Occipital lobe (tissue), 2 donors: ENCODE measurements around the gene FUS. TPM values are rescaled to one million over a fixed set of nuclear protein-coding genes. Genes with fewer than 3 reads are reported as not detected.
"Not testable (repeated sequence)": the region's sequence is repeated elsewhere in the genome, so short reads cannot be mapped to it uniquely, and the experiment has no call there.

Experiments
- DNase-seq: peaks from one replicate; lab custom pipeline; 2025; lab: John Stamatoyannopoulos, UW
- total RNA-seq: library from RNA; depleted of rRNA; stranded (reverse); fragments of >200 nt; gene quantifications from one replicate; pipeline ENCODE4 v1.2.3, GENCODE V29; 2014

The FUS gene
- total RNA-seq, 1 donor from 2014 or later: 50.4 TPM

DNA sequence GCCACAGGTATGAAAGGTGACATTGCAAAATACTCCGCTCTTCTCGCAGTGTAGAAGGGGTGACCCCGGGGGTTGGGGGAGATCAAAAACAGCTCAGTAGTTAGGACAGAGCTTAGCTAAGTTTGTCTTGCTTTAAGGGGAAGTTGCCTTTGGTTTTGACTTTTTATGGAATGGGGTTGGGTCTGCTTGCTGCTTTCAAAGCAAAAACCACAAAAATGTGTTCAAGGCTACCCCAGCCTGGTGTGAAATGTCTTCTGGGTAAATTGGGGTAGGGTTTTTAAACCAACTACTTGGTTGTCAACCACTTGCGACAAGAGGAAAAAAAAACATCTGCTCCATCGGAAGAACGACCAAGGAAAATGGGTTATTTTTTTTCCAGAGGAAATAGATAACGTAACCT is 6.2 kb downstream of the FUS start:
- DNase-seq: no peak

DNA sequence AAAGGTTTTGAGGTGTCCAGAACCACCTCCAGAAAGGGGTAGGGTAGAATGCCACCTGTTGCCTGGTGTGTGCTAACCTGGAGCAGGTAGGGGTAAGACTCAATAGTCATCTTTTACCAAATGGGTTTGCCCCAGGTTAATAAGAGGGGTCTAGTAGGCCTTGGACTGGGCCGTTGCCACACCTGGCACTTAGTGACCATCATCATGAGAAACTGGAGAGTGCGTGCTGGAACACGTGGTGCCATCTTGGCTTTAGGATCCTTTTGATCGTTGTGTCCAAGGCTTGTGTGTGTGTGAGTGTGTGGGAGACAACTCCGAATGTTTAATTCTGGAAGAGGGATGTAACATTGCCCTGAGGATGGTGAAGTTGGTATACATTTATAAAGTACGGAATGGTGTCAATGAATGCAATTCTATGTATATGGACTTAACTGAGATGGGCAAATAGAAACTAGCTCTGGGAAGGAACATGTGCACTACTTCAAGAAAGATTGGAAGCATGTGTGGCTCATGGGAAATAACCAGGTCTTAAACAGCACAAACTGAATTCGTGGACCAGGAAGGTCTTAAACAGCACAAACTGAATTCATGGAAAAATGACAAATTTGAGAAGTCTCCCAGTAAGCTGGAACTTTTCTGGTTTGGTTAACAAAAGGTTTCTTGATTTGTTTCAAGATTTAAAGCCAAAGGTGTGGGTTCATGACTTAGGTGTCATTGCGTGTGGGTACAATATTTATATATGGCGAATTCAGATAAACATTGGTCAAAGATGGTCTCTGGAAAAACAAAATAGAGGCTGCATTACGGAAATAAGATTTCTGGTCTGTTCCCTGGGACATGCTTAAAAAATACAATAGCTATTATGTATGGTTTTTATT is 7.2 kb downstream of the FUS start:
- DNase-seq: no peak

DNA sequence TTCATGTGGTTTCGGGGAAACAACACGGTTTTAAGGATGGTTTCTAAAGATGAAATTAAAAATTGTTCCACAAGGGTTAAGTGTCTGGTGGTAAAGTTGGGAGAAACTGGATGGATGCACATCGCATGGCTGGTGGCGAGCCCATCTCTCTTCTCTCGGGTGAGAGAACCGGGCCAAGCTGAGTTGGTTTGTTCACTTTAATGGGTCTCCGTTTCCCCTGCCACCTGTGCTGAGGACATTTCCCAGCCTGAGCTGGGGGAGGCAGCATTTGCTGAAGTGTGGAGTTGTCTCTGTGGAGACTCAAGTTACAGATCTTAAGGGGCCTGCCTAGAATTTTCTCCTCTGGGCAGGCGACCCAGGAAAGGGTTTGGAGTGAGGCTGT is 7.9 kb downstream of the FUS start:
- DNase-seq: no peak

DNA sequence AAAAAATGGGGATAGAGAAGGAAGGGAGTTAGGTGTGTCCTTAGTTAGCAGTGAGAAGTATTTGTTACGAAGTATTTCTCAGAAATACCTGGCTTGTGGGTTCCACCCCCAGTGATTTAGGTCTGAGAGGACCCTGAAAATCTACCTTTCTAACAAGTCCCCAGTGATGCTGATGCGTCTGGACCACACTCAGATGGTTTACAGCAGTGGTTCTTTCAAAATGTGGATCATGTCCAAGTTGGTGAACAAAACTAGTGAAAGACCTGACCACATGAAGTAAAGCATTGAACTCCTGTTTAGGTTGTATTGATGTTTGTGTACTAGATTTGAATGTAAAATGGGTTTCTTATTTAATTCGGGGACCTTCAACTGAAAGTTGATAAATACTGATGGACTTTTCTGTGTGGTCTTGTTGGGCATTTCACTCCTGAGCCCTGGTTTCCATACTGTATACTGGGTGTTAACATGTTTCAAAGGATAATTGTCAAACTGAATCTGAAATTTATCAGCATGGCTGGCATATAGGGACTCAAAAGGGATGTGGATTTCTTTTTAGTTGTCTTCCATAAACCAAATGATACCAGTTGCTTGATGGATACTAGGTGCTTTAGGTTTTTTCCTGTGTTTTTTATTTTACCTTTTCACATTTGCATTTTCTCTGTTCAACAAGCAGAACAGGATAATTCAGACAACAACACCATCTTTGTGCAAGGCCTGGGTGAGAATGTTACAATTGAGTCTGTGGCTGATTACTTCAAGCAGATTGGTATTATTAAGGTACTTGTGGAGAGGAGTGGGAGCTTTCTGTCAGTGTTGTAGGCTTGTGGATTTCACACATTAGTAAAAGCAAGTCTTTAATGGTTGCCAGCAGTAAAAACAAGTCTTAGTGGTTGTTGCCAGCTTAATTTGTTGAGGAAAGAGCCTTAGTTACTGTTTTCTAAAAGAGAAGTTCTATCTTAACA is 8.8 kb downstream of the FUS start:
- DNase-seq: no peak

DNA sequence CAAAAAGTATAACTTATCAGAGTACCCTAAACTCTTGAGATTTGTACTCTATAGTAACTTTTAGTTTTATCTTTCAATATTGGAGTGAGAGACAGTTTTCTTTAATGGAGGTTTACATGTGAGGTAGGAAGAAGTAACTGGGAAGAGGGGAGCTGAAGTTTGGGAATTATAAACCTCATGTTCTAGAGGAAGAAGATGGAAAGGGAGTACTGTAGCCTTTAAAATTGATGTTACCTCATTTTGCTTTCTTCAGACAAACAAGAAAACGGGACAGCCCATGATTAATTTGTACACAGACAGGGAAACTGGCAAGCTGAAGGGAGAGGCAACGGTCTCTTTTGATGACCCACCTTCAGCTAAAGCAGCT is 9.5 kb downstream of the FUS start:
- DNase-seq: no peak

DNA sequence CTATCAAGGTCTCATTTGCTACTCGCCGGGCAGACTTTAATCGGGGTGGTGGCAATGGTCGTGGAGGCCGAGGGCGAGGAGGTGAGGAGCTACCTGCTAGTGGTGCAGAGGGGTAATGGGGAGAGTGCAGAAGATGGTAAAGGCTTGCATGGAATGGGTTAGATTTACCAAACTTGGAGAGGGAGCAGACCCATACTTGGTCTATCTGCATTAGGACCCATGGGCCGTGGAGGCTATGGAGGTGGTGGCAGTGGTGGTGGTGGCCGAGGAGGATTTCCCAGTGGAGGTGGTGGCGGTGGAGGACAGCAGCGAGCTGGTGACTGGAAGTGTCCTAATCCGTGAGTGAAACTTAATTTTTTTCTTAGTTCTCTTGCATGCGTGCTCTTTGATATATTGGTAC is 10.1 kb downstream of the FUS start:
- DNase-seq: no peak

DNA sequence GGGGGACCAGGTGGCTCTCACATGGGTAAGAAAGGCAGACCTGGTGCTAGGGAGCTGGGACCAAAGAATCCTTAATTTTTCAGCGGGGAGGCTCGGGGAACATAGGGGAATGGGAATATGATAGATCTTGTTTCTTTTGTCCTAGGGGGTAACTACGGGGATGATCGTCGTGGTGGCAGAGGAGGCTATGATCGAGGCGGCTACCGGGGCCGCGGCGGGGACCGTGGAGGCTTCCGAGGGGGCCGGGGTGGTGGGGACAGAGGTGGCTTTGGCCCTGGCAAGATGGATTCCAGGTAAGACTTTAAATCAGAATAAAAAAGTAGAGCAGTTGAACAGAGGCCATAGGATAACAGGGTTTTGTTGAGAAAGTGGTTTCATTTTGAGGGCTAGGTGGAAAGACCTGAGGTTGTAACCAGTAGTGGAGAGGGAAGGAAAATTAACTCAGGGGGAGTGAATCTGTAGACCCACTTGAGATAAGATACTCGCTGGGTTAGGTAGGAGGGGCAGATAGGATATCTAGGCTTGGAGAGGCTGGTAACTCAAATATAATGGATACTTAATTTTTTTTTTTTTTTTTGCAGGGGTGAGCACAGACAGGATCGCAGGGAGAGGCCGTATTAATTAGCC is 11.0 kb downstream of the FUS start:
- DNase-seq: no peak

DNA sequence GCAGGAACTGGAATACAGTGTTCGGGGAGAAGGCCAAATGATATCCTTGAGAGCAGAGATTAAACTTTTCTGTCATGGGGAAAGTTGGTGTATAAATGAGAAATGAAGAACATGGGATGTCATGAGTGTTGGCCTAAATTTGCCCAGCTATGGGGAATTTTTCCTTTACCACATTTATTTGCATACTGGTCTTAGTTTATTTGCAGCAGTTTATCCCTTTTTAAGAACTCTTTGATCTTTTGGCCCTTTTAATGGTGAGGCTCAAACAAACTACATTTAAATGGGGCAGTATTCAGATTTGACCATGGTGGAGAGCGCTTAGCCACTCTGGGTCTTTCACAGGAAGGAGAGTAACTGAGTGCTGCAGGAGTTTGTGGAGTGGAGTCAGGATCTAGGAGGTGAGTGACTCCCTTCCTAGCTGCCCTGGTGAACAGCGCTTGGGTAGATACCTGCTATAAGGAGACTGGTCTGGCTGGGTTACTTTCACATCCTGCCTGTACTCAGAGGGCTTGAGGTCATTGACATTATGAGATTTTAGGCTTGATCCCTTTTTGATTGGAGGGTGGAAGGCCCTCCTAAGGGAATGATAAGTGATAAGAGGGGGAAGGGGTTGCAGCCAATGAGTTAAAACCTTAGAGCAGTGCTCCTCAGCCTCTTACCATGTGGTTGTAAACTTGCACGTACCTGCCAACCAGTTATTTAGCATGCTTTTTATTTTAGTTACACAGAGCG is 11.9 kb downstream of the FUS start:
- no peak for DNase-seq

DNA sequence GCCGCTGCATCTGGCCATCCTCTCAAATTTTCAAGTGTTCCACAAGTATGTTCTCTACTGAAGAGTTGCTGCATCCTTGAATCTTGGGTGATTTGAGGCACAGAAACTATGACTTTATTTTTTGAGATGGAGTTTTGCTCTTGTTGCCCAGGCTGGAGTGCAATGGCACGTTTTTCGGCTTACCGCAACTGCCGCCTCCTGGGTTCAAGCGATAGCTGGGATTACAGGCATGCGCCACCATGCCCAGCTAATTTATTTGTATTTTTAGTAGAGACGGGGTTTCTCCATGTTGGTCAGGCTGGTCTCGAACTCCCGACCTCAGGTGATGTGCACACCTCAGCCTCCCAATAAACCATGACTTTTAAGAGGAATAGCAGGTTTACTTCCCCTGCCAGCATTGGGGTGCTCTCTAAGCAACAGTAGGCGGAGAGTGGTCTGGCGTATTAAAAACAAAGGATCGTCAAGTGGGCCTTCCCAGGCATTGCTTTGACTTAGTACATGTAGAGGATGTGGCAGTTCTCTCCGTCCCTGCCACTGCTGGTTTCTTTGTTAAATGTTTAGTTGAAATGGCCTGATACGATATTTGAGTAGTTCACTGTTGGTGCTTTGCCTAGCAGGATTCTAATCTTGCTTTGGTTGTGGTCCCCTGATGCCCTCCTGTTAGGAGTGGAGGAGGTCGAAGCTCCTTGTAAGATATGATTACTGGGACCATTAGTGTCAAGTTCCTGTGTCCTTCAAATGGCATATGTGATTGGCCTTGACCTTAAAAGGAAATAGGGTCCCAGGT is 13.1 kb downstream of the FUS start:
- DNase-seq: no peak

DNA sequence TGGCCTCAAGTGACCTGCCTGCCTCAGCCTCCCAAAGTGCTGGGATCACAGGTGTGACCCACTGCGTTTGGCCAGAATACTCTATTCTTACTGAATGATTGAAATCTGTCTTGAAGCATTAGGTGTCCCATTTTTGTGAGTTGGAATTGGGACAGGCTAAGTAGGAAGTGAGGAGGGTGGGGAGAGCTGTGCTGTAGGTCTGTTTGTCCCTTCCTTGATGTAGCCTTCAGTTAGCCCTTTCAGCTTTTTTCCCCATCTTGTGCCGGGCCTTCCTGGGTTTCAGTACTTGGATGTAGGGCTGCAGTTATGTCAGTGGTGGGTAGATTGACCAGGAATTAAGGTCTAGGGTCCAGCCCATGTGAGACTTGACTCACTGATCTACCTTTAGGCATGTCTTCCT is 13.9 kb downstream of the FUS start:
- DNase-seq: no peak

DNA sequence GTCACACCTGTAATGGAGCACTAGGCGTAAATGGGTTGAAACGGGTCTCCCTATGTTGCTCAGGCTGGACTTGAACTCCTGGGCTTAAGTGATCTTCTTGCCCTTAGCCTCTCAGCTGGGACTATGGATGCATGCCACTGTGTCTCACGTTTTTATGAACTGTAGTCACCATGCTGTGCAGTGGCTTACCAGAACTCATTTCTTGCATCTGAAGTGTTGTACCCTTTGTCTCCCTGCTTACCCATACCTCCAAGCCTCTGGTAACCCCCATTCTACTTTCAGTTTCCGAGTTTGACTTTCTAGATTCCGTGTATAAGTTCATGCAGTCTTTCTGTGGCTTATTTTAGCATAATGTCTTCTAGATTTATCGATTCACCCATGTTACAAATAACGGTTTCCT is 15.0 kb downstream of the FUS start:
- no peak for DNase-seq

DNA sequence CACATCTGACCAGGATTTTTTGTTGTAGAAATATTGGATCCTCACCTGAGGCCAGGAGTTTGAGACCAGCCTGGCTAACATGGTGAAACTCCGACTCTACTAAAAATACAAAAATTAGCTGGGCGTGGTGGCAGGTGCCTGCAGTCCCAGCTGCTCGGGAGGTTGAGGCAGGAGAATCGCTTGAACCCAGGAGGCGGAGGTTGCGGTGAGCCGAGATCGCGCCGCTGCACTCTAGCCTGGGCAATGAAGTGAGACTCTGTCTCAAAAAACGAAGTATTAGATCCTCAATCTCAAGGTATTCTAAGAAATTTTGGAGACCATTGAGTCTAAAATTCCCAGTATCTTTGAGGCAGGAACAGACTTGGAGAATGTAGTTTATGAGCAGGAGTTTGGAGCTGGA is 15.9 kb downstream of the FUS start:
- not testable (repeated sequence) for DNase-seq

DNA sequence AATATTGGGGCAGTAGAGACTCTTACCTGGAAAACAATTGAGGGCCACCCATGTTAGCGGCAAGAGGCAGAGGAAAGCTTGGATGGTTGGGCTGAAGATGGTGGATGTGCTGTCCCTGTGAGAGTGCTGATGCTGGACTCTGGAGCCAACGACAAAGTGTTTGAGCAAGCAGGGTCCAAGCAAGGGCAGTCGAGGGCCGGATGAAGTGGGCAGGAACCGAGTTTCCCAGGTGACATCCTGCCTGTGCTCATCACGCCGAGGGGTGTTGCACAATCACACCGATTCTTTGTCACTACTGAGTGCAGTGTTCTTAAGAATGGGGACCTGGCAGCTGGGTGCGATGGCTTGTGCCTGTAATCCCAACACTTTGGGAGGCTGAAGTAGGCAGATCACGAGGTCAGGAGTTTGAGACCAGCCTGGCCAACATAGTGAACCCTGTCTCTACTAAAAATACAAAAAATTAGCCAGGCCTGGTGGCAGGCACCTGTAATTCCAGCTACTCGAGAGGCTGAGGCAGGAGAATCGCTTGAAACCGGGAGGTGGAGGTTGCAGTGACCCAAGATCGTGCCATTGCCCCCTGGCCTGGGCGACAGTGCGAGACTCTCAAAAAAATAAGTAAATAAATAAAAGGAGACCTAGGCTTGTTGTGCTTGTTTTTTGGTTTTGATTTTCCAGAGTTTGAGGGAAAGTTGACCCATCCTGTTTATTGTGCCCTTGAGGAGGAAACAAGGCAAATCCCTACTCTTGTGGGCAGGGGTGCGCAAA is 16.6 kb downstream of the FUS start:
- no peak for DNase-seq

DNA sequence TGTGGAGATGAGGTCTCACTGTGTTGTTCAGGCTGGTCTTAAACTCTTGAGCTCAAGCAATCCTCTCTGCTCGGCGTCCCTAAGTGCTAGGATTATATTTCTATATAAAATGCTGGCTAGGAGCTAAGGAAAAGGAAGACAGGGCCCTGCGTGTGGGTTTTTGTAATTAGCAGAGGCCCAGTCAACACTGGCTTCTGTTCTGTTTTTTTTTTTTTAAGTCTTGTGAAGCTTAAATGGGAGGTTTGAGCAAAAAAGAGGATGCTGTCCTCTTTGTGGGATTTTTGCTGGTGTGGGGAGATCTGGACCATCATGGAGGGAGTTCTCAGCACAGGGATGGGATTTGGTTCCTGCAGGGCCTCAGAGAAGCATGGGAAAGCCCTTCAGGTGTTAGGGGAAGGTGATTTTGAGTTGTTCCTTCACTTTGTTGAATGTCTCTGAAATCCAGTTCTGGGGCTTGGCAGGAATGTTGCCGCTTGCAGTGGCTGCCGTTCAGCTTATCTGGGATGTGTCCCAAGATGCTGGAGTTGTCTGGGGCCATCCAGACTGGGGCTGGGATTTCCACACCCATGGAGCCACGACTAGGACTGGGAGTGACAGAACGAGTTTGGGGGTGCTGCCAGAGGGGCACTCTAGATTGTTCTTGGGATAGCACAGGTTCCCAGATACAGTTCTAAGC is 18.4 kb downstream of the FUS start:
- no peak for DNase-seq

DNA sequence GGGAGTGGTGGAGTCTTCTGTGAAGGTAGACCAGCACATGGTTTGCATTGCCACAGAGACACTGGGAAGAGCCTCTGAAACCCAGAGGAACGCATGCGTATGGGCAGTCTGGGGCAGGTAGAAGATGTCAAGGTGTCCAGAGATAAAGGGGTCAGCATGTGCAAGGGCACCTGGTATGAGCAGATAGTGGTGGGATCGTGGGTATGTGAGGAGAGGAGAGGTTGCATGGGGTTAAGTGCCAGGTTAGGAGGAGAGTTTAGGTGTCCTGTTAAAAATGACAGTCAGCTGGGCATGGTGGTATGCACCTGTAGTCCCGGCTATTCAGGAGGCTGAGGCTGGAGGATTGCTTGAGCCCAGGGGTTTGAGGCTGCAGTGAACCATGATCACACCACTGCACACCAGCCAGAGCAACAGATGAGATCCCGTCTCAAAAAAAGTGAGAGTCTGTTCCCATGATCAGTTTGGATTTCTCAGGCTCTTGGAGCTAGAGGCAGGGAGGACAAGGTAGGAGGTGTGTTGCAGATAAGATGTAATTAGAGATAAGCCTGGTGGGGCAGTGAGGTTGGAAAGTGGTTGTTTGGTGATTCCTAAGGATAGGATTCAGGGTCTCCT is 19.6 kb downstream of the FUS start:
- DNase-seq: no peak

DNA sequence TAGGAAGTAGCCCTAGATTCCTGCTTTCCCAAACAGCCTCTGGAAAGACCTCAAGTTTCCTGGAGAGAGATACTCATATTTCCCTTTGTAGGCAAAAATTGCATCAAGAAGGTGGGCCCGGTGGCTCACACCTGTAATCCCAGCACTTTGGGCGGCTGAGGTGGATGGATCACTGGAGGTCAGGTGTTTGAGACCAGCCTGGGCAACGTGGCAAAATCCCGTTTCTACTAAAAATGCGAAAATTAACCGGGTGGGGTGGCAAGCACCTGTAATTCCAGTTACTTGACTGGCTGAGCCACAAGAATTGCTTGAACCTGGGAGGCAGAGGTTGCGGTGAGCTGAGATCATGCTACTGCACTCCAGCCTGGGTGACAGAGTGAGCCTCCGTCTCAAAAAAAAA is 20.2 kb downstream of the FUS start:
- not testable (repeated sequence) for DNase-seq

DNA sequence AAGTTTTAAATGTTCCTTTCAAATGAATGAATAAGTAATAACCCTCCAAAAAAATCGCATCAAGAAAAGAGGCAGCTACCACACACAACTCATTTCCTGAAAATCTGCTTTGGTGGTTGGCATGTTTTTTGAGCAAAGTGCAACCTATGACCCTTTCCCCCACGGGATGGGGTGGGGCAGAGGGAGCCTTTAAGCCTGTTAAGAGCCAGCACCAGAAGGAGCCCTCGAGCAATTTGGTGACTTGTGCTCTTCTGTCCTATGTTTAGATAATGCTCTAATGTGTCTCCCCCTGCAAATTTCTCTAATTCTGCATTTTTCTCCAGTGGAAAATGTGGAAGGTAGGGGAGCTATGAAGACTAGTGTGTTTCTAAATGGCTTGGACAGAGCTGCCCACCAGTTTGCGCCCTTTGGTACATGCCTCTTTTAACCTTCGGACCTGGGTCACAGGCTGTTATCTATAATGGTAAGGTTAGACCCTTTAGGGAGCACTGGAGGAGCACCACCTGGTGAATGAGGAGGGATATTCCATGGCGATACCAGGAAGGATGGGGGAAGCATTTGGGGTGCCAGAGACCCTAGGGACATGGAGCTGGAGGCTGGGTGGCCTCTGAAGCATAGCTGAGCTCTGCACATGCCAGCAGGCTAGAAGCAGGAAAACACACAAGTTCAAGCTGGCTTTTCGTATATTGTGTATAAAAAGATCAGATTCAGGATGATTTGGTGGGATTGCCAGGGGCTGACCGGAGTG is 21.1 kb downstream of the FUS start:
- no peak for DNase-seq
